Right atrium auricular region (tissue), 2 donors: ENCODE data around the gene NCOA3. TPM values are rescaled to one million over a fixed set of nuclear protein-coding genes. Genes with fewer than 3 reads are reported as not detected.

Experiments used
- DNase-seq: peaks from one replicate; pipeline ENCODE4 v3.0.0-alpha.2; 2019; ENCODE audit warnings: low spot score
- H3K27ac ChIP-seq, 2 donors: fragments of 200-600 bp; sonication (generic); 1 replicate in 1 of 2; 2 replicates in 1 of 2; pipeline ENCODE4 v1.5.1; 2016 to 2019
- H3K27me3 ChIP-seq, 2 donors: fragments of 200-600 bp; sonication (generic); one replicate each; pipeline versions ENCODE4 v1.5.1 to v1.6.0; 2017 to 2019
- H3K36me3 ChIP-seq: fragments of 200-600 bp; sonication (generic); one replicate; pipeline ENCODE4 v1.5.1; 2016
- H3K4me1 ChIP-seq, 2 donors: fragments of 200-600 bp; sonication (generic); one replicate each; pipeline versions ENCODE4 v1.5.1 to v1.6.0; 2017 to 2019
- H3K4me3 ChIP-seq, 2 donors: fragments of 200-600 bp; sonication (generic); 1 replicate in 1 of 2; 2 replicates in 1 of 2; pipeline ENCODE4 v1.5.1; 2017 to 2019; ENCODE audit warnings: mild to moderate bottlenecking in 1 of 2, moderate library complexity in 1 of 2
- H3K9me3 ChIP-seq, 2 donors: fragments of 200-600 bp; sonication (generic); one replicate each; pipeline ENCODE4 v1.5.1; 2019
- CTCF ChIP-seq, 2 donors: fragments of 200-600 bp; sonication (generic); IDR thresholded peaks; one replicate each; pipeline ENCODE4 v1.5.1; 2019; ENCODE audit warnings: antibody characterized with exemption in 2 of 2
- total RNA-seq, 2 donors: library from RNA; depleted of rRNA; stranded (reverse); fragments of >200 nt; gene quantifications; one replicate each; pipeline ENCODE4 v1.1.0, GENCODE V29; 2016

Gene NCOA3
- total RNA-seq, 2 donors from 2014 or later, result 24.1 to 27.4 TPM

- no peak for DNase-seq
- Histone ChIP-seq H3K27ac (no peak overlapping the region), H3K36me3 (no peaks in the 10 kb centered on the region), H3K27me3 (no peaks in the 10 kb centered on the region), H3K4me1 (peaks cover 0 to 58% of the 10 kb centered on the region in 2 donors), H3K9me3 (peaks cover 0 to 9% of the 10 kb centered on the region in 2 donors), H3K4me3 (no peak overlapping the region)
- no peak for TF ChIP-seq CTCF (IDR thresholded peaks at IDR 0.05)
Measured at GRCh38 chr20:47572105-47572729, 70.5 kb downstream of the NCOA3 start.

DNA sequence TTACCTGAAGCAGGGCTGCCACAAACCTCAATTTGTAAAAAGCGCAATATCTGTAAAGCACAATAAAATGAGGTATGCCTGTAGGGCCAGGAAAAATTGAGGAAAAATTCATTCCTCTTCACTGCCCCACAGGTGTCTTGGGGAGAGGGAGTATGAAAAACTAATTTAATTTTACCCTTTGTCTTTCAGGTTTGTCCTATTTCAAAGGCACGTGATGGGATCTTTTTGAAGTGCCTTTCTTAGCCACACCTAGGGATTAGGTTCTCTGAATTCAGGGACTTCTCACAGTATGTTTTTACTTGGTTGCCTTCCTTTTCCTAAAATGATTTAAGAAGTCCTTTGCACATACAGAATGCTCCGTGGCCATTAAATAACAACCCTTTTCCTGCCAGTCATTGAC lies 71.9 kb downstream of the NCOA3 start:
- H3K36me3 ChIP-seq, result no peaks in the 10 kb centered on the region
- H3K27me3 ChIP-seq, result no peaks in the 10 kb centered on the region
- H3K4me1 ChIP-seq, result peaks cover 0 to 58% of the 10 kb centered on the region in 2 donors
- H3K9me3 ChIP-seq, result peaks cover 0 to 9% of the 10 kb centered on the region in 2 donors
- H3K27ac ChIP-seq, result peak overlapping the region in 1 of 2 donors; percentile 4
- no peak for DNase-seq
- no peak overlapping the region for H3K4me3 ChIP-seq
- no peak for TF ChIP-seq CTCF (IDR thresholded peaks at IDR 0.05)

- Histone ChIP-seq H3K9me3 (peaks cover 0 to 9% of the 10 kb centered on the region in 2 donors), H3K27me3 (no peaks in the 10 kb centered on the region), H3K36me3 (no peaks in the 10 kb centered on the region), H3K27ac (peak overlapping the region in 1 of 2 donors; percentile 4), H3K4me1 (peaks cover 0 to 68% of the 10 kb centered on the region in 2 donors), H3K4me3 (no peak overlapping the region)
- no peak for TF ChIP-seq CTCF (IDR thresholded peaks at IDR 0.05)
- no peak for DNase-seq
Measured at GRCh38 chr20:47574616-47575364, 73.1 kb downstream of the NCOA3 start.

GRCh38 chr20:47576516-47577033 lies 74.9 kb downstream of the NCOA3 start:
- peak in 1 of 2 donors; percentile 16 for TF ChIP-seq CTCF (IDR thresholded peaks at IDR 0.05)
- Histone ChIP-seq H3K9me3 (peaks cover 0 to 4% of the 10 kb centered on the region in 2 donors), H3K36me3 (no peaks in the 10 kb centered on the region), H3K27ac (peak overlapping the region; percentile 40 to 41), H3K4me1 (peaks cover 0 to 78% of the 10 kb centered on the region in 2 donors), H3K27me3 (no peaks in the 10 kb centered on the region), H3K4me3 (peak overlapping the region in 1 of 2 donors; percentile 7)
- DNase-seq, result peak; percentile 78

GRCh38 chr20:47577314-47577713 lies 75.6 kb downstream of the NCOA3 start:
- no peak for TF ChIP-seq CTCF (IDR thresholded peaks at IDR 0.05)
- Histone ChIP-seq H3K27me3 (no peaks in the 10 kb centered on the region), H3K4me1 (peaks cover 0 to 85% of the 10 kb centered on the region in 2 donors), H3K36me3 (no peaks in the 10 kb centered on the region), H3K27ac (peak overlapping the region; percentile 40 to 41), H3K9me3 (no peaks in the 10 kb centered on the region), H3K4me3 (peak overlapping the region in 1 of 2 donors; percentile 7)
- DNase-seq, result no peak
